Measurements from ENCODE around the gene C3orf22. TPM values are rescaled to one million over a fixed set of nuclear protein-coding genes. Genes with fewer than 3 reads are reported as not detected.

C3orf22 gene
- total and polyA plus RNA-seq, 2 experiments from 2014 or later = not detected

DNA sequence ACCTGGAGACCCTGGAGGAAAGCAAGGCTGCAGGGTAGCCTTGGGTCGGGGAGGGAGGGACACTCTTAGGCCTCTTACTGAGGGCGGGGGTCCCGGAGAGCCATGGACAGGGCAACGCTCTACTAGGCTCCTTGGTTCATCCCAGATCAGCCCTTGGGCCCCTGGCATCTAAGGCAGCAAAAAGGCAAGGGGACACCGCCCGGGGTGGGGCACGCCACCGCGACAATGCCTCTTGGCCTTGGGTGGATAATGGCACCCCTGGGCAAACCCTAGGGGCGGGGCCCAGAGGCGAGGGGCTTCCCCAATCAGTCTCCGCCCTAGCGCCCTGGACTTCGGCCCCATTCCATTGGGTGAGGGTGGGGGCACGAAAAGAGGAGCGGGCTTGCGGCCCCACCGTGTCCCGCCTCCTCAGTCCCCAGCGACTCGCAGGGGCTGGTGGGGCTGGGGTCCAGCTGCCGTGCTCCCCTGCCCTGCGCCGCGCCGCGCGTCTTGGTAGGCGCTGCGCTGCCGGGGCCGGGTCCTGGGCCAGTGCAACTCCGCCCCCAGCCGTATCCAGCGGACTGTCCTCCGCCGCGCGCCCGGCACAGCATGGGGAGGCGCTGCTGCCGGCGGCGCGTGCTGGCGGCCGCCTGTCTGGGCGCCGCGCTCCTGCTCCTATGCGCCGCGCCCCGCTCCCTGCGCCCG is 34.8 kb downstream of the C3orf22 start, which contains the start of gene CHST13:
Gene CHST13, plus strand, starts transcription at position 411 of the 684 bp plus-strand sequence. Its CDS starts 178 bp downstream, at position 589.
- peak within 1 kb of the TSS; percentile 39 for H3K4me3 ChIP-seq
- peaks cover 32% of the 10 kb centered on the region for H3K27me3 ChIP-seq
- no peaks in the 10 kb centered on the region for H3K4me1 ChIP-seq (ENCODE audit: low read depth)
- H3K9me3 ChIP-seq (ENCODE audit: low read depth) = no peaks in the 10 kb centered on the region
- H3K36me3 ChIP-seq = no peaks in the 10 kb centered on the region
- TF ChIP-seq, protein P1, sequence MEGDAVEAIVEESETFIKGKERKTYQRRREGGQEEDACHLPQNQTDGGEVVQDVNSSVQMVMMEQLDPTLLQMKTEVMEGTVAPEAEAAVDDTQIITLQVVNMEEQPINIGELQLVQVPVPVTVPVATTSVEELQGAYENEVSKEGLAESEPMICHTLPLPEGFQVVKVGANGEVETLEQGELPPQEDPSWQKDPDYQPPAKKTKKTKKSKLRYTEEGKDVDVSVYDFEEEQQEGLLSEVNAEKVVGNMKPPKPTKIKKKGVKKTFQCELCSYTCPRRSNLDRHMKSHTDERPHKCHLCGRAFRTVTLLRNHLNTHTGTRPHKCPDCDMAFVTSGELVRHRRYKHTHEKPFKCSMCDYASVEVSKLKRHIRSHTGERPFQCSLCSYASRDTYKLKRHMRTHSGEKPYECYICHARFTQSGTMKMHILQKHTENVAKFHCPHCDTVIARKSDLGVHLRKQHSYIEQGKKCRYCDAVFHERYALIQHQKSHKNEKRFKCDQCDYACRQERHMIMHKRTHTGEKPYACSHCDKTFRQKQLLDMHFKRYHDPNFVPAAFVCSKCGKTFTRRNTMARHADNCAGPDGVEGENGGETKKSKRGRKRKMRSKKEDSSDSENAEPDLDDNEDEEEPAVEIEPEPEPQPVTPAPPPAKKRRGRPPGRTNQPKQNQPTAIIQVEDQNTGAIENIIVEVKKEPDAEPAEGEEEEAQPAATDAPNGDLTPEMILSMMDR (IDR thresholded peaks at IDR 0.05; ENCODE audit: low read depth, low read length) = no peak
- DNase-seq (ENCODE audit: low read depth in 1 of 2, low spot score in 1 of 2) = peak; percentile 57 to 89
- H3K27ac ChIP-seq = no peak within 1 kb of the TSS

- DNase-seq (ENCODE audit: low read depth in 1 of 2, low spot score in 1 of 2) = peak; percentile 58 to 73
- H3K4me1 ChIP-seq (ENCODE audit: low read depth) = no peaks in the 10 kb centered on the region
- TF ChIP-seq, protein P1 (IDR thresholded peaks at IDR 0.05; ENCODE audit: low read depth, low read length) = peak; percentile 85
- H3K36me3 ChIP-seq = no peaks in the 10 kb centered on the region
- no peaks in the 10 kb centered on the region for H3K9me3 ChIP-seq (ENCODE audit: low read depth)
- H3K27me3 ChIP-seq = peaks cover 32% of the 10 kb centered on the region
- no peak overlapping the region for H3K27ac ChIP-seq
- no peak overlapping the region for H3K4me3 ChIP-seq
Observed at GRCh38 chr3:126522363-126522788, 36.4 kb downstream of the C3orf22 start.

DNA sequence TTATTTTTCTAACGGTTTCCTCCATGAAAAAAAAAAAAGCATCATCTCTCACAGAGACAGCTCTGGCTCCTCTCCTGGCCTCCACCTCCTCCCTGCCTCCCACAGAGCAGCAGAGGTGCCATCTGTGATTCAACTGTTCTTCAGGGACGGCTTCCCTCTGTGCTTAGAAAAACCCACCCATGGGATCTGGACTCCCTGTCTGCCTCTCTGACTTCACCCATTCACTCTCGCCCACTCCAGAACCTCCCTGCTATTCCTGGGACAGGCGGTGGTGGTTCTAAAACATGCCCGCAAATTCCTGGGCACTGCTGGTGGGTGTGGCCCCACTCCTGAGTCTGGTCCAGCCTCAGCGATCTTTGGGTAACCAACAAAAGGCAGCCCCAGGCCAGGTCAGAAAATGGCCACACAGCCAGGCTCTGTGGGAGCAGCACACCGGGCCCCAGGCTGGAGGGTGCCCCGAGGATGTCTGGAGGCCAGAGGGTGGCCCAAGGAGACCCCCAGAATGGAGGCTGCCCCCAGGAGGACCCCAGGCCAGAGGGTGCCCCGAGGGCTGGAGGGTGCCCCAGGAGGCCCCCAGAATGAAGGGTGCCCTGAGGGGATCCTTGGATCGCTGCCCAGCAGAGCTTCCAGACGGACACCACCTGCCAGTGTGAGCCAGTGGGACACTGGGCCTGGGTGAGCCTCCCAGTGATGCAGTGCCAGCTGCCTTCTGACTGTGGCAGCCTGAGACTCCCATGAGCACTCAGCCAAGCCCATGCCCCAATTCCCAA is 37.4 kb downstream of the C3orf22 start:
- Histone ChIP-seq H3K27ac (no peak overlapping the region), H3K4me1 (ENCODE audit: low read depth) (no peaks in the 10 kb centered on the region), H3K36me3 (no peaks in the 10 kb centered on the region), H3K9me3 (ENCODE audit: low read depth) (no peaks in the 10 kb centered on the region), H3K4me3 (no peak overlapping the region), H3K27me3 (peaks cover 32% of the 10 kb centered on the region)
- TF ChIP-seq, protein P1 (IDR thresholded peaks at IDR 0.05; ENCODE audit: low read depth, low read length) = no peak
- DNase-seq (ENCODE audit: low read depth in 1 of 2, low spot score in 1 of 2) = no peak

DNA sequence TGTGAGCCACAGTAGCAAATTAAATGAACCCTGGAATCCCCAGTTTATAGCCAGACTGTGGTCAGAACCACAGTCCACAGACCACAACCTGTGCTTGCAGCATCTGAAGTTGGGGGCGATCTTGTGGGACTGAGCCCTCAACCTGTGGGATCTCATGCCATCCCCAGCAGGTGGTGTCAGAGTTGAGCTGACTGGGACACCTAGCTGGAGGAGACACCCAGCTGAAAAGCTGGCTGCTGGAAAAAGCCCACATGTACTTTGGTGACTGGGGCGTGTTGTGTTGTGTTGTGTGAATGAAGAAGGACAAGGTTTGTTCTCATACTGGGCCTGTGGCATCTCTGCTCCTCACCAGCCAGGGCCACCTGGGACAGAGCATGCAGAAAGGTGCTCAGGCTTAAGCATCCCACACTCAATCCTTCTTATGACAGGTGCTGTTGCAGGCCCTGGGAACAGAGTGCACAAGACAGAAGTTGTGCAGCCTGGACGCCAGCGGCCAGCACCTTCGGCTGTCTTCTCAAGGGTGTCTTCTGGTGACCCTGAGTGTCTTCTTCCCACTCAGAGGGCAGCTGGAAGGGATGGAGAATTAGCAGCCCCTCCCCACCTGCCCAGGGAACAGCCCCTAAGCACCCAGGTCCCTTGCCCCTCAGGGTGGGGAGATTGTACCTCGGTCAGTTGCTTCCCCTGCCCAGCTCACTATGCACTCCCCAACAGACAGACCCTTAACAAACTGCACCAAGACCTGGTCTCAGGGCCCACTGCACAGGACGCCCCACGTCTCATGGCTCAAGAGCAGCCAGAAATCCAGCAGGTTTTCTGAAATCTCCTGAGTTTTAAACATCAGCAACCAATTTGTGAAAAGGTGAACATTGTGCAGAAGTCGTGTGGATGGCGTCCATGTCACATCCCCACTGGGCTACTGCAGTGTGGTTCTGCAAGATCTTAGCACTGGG is 39.0 kb downstream of the C3orf22 start:
- no peak for DNase-seq (ENCODE audit: low read depth in 1 of 2, low spot score in 1 of 2)
- H3K27ac ChIP-seq = no peak overlapping the region
- H3K9me3 ChIP-seq (ENCODE audit: low read depth) = no peaks in the 10 kb centered on the region
- TF ChIP-seq, protein P1 (IDR thresholded peaks at IDR 0.05; ENCODE audit: low read depth, low read length) = no peak
- no peak overlapping the region for H3K4me3 ChIP-seq
- no peaks in the 10 kb centered on the region for H3K36me3 ChIP-seq
- H3K27me3 ChIP-seq = peaks cover 22% of the 10 kb centered on the region
- no peaks in the 10 kb centered on the region for H3K4me1 ChIP-seq (ENCODE audit: low read depth)

DNA sequence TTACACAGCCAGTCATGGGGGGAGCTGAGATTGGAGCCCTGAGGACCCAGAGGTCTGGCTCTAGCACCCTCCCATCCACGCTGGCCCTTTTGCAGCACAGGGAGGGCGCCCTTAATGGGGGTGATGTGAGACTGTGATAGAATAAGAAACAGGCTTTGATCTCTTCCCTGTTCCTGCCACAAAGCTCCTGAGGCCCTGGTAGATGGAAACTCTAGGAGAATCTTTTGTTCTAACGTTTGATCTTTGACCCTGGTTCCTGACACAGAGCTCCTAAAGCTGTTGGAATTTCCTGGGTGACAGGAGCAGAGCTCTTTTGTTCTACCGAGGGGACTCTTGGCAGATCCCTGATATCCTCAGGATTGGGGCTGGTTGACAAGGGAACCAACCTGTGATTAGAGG is 40.0 kb downstream of the C3orf22 start:
- no peak overlapping the region for H3K27ac ChIP-seq
- no peaks in the 10 kb centered on the region for H3K9me3 ChIP-seq (ENCODE audit: low read depth)
- no peak for DNase-seq (ENCODE audit: low read depth in 1 of 2, low spot score in 1 of 2)
- TF ChIP-seq, protein P1 (IDR thresholded peaks at IDR 0.05; ENCODE audit: low read depth, low read length) = no peak
- H3K4me3 ChIP-seq = no peak overlapping the region
- H3K4me1 ChIP-seq (ENCODE audit: low read depth) = no peaks in the 10 kb centered on the region
- H3K27me3 ChIP-seq = peaks cover 14% of the 10 kb centered on the region
- H3K36me3 ChIP-seq = no peaks in the 10 kb centered on the region

All from cardiac muscle cell (in vitro differentiated cells and primary cell).